ENCODE measurements around the gene ZACN. TPM values are rescaled to one million over a fixed set of nuclear protein-coding genes. Genes with fewer than 3 reads are reported as not detected.
"Not testable (repeated sequence)": the region's sequence is repeated elsewhere in the genome, so short reads cannot be mapped to it uniquely, and the experiment has no call there.

ZACN gene
- total and polyA plus RNA-seq, 7 donors, result 0.08 to 1.6 (median 1.2) TPM; not detected in 3

DNA sequence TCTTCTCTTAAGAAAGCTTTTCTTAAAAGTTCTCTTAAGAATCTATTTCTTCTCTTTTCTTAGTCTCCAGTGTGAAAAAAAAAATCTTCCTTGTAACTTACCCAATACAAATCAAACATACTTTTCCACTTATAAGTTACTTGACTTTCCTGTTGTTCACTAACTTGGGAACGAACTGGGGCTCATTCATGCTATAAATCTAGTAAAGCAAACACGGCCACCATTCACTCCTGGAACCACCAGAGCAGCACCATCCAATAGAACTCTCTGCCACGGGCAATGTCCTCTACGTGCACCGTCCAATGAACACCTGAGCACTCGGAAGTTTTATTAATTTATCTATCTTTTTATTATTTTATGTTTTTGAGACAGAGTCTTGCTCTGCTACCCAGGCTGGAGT, 27.4 kb upstream of the ZACN start:
- Histone ChIP-seq H3K27ac (no peak overlapping the region), H3K36me3 (ENCODE audit: insufficient read depth in 1 of 2, low read depth in 1 of 2) (peaks cover 13 to 100% of the 10 kb centered on the region in 2 donors), H3K4me1 (no peaks in the 10 kb centered on the region), H3K4me3 (no peak overlapping the region), H3K27me3 (ENCODE audit: insufficient read depth in 3 of 3, low read length in 2 of 3) (no peaks in the 10 kb centered on the region), H3K9me3 (no peaks in the 10 kb centered on the region)
- ATAC-seq (no peak), DNase-seq (no peak)
- intact Hi-C loops (cut with DNase I), result no loop called here
- 86 to 87% (median 87%) methylated on average over 6 of the region's 6 CpGs for WGBS, 3 donors
- TF ChIP-seq, protein P1, sequence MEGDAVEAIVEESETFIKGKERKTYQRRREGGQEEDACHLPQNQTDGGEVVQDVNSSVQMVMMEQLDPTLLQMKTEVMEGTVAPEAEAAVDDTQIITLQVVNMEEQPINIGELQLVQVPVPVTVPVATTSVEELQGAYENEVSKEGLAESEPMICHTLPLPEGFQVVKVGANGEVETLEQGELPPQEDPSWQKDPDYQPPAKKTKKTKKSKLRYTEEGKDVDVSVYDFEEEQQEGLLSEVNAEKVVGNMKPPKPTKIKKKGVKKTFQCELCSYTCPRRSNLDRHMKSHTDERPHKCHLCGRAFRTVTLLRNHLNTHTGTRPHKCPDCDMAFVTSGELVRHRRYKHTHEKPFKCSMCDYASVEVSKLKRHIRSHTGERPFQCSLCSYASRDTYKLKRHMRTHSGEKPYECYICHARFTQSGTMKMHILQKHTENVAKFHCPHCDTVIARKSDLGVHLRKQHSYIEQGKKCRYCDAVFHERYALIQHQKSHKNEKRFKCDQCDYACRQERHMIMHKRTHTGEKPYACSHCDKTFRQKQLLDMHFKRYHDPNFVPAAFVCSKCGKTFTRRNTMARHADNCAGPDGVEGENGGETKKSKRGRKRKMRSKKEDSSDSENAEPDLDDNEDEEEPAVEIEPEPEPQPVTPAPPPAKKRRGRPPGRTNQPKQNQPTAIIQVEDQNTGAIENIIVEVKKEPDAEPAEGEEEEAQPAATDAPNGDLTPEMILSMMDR (IDR thresholded peaks at IDR 0.05), result no peak

DNA sequence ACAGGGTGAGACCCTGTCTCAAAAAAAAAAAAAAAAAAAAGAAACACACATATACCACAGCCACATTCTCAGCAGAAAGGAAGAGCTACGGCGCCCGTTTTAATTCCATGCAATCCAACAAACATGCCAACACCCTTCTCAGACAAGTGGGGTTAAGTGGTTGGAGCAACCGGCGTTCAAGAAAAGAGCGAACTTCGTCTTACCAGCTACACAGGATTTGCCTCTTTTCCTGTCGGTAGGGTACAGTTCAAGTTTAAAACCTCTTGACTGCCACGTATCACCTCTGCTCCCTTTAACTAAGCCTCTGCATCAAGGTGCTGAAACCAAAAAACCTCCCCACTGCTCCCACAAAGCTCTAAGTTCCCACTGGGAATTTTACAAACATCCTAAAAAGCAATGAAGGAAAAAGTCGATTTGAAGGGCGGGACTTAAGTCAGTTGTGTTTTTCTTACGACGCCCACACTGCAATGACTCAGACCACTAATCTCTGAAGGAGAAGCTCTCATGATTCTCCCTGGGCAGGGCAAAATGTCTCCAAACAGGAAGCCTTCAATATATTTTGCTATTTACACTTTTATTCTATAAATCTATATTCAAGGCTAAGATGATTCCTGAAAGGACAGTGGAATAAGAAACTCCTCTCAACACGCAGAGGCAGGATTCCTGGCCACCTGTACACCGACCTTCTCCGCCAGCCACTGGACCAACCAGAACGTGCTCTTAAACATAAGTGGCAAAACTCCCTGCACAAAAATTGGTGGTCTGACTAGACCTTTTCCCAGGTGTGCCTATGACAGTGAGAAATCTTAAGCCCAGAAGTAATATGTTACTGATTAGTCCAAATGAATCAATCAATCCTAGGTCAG, 25.5 kb upstream of the ZACN start:
- Histone ChIP-seq H3K27me3 (ENCODE audit: insufficient read depth in 3 of 3, low read length in 2 of 3) (no peaks in the 10 kb centered on the region), H3K27ac (no peak overlapping the region), H3K4me1 (no peaks in the 10 kb centered on the region), H3K36me3 (ENCODE audit: insufficient read depth in 1 of 2, low read depth in 1 of 2) (peaks cover 6 to 100% of the 10 kb centered on the region in 2 donors), H3K4me3 (no peak overlapping the region), H3K9me3 (no peaks in the 10 kb centered on the region)
- intact Hi-C loops (cut with DNase I), result no loop called here
- no peak for ATAC-seq
- TF ChIP-seq, protein P1 (IDR thresholded peaks at IDR 0.05), result no peak
- no peak for DNase-seq
- WGBS, 3 donors, result 87 to 88% (median 88%) methylated on average over 17 of the region's 17 CpGs

DNA sequence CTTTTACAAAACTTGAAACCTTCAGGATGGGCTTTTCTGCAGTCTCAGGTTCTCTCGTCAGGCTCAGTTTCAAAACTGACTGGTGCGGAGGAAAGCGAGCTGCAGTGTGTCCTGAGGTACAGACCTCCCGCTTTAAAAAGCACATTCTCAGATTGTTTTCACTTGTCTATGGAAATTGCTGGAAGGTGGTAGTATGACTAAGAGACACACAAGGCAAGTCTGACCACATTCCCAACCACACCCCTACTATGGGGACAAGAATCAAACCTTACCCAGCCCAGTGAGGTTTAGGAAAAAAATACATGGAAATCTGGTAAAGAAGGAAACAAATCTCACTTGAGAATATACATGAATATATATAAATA, 24.9 kb upstream of the ZACN start:
- no peak overlapping the region for H3K4me3 ChIP-seq
- TF ChIP-seq, protein P1 (IDR thresholded peaks at IDR 0.05), result no peak
- H3K36me3 ChIP-seq (ENCODE audit: insufficient read depth in 1 of 2, low read depth in 1 of 2), result peaks cover 6 to 100% of the 10 kb centered on the region in 2 donors
- WGBS, 3 donors, result 90 to 95% (median 94%) methylated on average over 4 of the region's 4 CpGs
- ATAC-seq, result no peak
- intact Hi-C loops (cut with DNase I), result no loop called here
- H3K9me3 ChIP-seq, result no peaks in the 10 kb centered on the region
- no peaks in the 10 kb centered on the region for H3K27me3 ChIP-seq (ENCODE audit: insufficient read depth in 3 of 3, low read length in 2 of 3)
- H3K27ac ChIP-seq, result no peak overlapping the region
- DNase-seq, result no peak
- H3K4me1 ChIP-seq, result no peaks in the 10 kb centered on the region

DNA sequence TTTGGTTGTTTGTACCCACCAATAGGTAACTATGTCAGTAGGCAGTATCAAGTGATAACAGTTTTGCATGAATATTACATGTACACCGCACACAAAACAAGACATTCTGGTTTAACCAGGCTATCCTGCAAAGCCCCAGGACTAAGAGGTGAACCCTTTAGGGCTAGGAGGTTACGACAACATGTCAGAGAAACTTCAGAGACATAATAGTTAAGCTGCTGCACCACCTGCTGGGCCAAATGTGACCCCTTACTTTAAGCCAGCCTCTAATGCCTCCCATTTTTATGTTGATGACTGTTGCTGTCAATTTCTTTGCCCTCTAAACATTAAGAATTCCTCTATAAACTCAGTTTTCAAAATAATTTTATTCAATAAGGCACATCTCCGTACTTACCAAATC, 22.1 kb upstream of the ZACN start:
- Histone ChIP-seq H3K27me3 (ENCODE audit: insufficient read depth in 3 of 3, low read length in 2 of 3) (no peaks in the 10 kb centered on the region), H3K4me3 (no peak overlapping the region), H3K4me1 (no peaks in the 10 kb centered on the region), H3K9me3 (no peaks in the 10 kb centered on the region), H3K27ac (no peak overlapping the region), H3K36me3 (ENCODE audit: insufficient read depth in 1 of 2, low read depth in 1 of 2) (peaks cover 17 to 100% of the 10 kb centered on the region in 2 donors)
- 91 to 94% (median 92%) methylated on average over 3 of the region's 3 CpGs for WGBS, 3 donors
- intact Hi-C loops (cut with DNase I), result no loop called here
- ATAC-seq, result no peak
- TF ChIP-seq, protein P1 (IDR thresholded peaks at IDR 0.05), result no peak
- no peak for DNase-seq

DNA sequence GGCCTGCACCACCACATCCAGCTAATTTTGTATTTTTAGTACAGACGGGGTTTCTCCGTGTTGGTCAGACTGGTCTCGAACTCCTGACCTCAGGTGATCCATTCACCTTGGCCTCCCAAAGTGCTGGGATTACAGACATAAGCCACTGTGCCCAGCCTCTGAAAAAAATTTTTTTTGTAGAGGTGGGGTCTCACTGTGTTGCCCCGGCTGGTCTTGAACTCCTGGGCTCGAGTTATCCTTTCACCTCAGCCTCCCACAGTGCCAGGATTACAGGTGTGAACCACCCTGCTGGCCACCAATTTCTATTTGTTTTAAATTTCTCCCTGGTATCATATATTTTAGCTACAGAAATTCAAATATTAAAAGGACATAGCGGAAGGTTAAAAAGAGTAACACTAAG, 20.7 kb upstream of the ZACN start:
- 84 to 96% (median 86%) methylated on average over 6 of the region's 6 CpGs for WGBS, 3 donors
- H3K9me3 ChIP-seq; intact Hi-C loops (cut with DNase I); H3K27ac ChIP-seq; ATAC-seq; DNase-seq; H3K27me3 ChIP-seq (ENCODE audit: insufficient read depth in 3 of 3, low read length in 2 of 3); H3K4me3 ChIP-seq; H3K4me1 ChIP-seq: not testable (repeated sequence)
- peaks cover 17 to 97% of the 10 kb centered on the region in 2 donors for H3K36me3 ChIP-seq (ENCODE audit: insufficient read depth in 1 of 2, low read depth in 1 of 2)
